Progenitor cell of endocrine pancreas (in vitro differentiated cells): ENCODE measurements around the gene EMID1. TPM values are rescaled to one million over a fixed set of nuclear protein-coding genes. Genes with fewer than 3 reads are reported as not detected.

Experiments
- DNase-seq: peaks from one replicate; pipeline ENCODE4 v3.0.0; 2021; ENCODE audit warnings: low spot score; ENCODE audit not compliant: unreplicated experiment
- H3K27ac Mint-ChIP-seq: 2 replicates; pipeline ENCODE4 v1.8.0; 2021; ENCODE audit warnings: mild to moderate bottlenecking, moderate library complexity, mixed read lengths
- H3K27me3 Mint-ChIP-seq: 2 replicates; pipeline ENCODE4 v1.8.0; 2021; ENCODE audit warnings: mixed read lengths
- H3K36me3 Mint-ChIP-seq: 2 replicates; pipeline ENCODE4 v1.8.0; 2022; ENCODE audit warnings: mixed read lengths; ENCODE audit not compliant: insufficient read depth
- H3K4me1 Mint-ChIP-seq: 2 replicates; pipeline ENCODE4 v1.8.0; 2021; ENCODE audit warnings: low read depth, mixed read lengths
- H3K4me3 Mint-ChIP-seq: 2 replicates; pipeline ENCODE4 v1.8.0; 2021; ENCODE audit warnings: low read depth, mild to moderate bottlenecking, moderate library complexity, mixed read lengths
- H3K9me3 Mint-ChIP-seq: 2 replicates; pipeline ENCODE4 v1.8.0; 2021; ENCODE audit warnings: low read depth, mixed read lengths
- CTCF ChIP-seq: fragments of 200-600 bp; sonication (generic); IDR thresholded peaks from one replicate; pipeline ENCODE4 v1.5.0; 2021; ENCODE audit warnings: antibody characterized with exemption, mild to moderate bottlenecking; ENCODE audit not compliant: unreplicated experiment
- total RNA-seq: library from RNA; stranded (reverse); gene quantifications from 2 replicates; pipeline ENCODE4 v1.2.1, GENCODE V29; 2021

The EMID1 gene
- total RNA-seq, 1 donor from 2014 or later: 18.9 TPM

DNA sequence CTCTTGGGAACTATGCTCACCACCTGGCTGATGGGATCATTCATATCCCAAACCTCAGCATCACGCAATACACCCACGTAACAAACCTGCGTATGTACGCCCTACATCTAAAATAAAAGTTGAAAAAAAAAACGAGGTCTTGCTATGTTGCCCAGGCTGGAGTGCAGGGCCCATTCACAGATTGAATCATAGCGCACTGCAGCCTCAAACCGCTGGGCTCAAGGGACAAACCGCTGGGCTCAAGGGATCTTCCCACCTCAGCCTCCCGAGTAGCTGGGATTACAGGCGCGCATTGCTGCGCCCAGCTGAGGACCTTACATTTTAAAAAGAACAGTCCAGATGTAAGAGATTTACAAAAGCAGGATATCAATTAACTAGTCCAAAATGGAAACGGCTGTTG lies 41.9 kb upstream of the EMID1 start:
- no peak for TF ChIP-seq CTCF
- Mint-ChIP-seq H3K4me3 (no peak overlapping the region), H3K9me3 (no peaks in the 10 kb centered on the region), H3K4me1 (no peaks in the 10 kb centered on the region), H3K27ac (no peak overlapping the region), H3K27me3 (peaks cover 7% of the 10 kb centered on the region), H3K36me3 (no peaks in the 10 kb centered on the region)
- DNase-seq: no peak

DNA sequence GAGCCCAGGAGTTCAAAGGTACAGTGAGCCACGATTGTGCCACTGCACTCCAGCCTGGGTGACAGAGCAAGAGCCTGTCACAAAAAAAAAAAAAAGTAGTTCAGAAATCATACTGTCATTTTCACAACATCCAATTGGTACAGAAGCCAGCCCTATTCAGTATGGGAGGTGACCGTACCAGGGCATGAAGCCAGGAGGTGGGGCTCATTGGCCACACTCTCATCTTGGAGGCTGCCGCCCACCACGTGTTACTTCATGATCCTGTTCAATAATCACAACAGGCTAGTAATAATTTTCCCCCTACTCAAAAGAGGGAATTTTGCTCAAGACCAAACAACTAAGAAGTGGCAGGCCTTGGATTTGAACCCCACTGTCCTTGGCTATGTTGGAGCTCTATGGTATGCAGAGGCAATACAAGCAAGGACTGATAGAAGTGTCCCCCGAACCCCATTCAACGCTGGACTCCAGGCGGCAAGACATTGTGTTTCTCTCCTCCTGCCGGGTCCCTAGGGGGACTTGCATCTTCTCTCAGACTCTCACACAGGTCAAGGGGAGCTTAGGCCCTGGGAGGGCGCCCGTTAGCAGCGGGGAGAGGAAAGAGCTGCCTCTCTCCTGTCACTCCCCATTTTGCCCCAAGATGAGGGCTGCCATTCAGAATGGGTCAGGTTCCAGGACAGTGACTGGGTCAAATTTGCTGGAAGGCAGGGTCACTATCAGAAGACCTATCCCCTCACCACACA lies 40.2 kb upstream of the EMID1 start:
- no peaks in the 10 kb centered on the region for H3K36me3 Mint-ChIP-seq
- no peak for TF ChIP-seq CTCF
- H3K9me3 Mint-ChIP-seq: no peaks in the 10 kb centered on the region
- H3K4me1 Mint-ChIP-seq: no peaks in the 10 kb centered on the region
- H3K27ac Mint-ChIP-seq: no peak overlapping the region
- DNase-seq: no peak
- peaks cover 13% of the 10 kb centered on the region for H3K27me3 Mint-ChIP-seq
- no peak overlapping the region for H3K4me3 Mint-ChIP-seq

DNA sequence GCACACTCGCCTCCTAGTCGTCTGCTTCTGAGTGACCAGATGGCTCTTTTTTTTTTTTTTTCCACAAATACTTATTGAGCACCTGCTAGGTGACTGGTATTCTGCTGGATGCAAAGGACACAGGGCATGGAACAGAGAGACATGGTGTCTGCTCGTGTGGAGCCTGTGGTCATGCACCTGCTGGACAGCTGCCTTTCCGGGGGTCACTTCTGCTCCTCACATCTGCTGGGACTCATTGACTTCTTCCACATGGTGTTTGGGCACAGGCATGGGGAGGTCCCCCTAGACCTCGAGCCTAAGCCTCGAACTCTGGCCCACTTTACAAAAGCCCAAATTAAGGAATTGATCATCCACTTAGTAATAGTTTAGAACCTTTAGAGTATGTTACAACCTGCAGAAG lies 39.5 kb upstream of the EMID1 start:
- Mint-ChIP-seq H3K9me3 (no peaks in the 10 kb centered on the region), H3K27ac (no peak overlapping the region), H3K4me3 (no peak overlapping the region), H3K27me3 (peaks cover 15% of the 10 kb centered on the region), H3K36me3 (no peaks in the 10 kb centered on the region), H3K4me1 (no peaks in the 10 kb centered on the region)
- TF ChIP-seq CTCF: no peak
- DNase-seq: no peak

GRCh38 chr22:29167032-29167911 lies 38.4 kb upstream of the EMID1 start:
- no peak for TF ChIP-seq CTCF
- Mint-ChIP-seq H3K4me1 (no peaks in the 10 kb centered on the region), H3K4me3 (no peak overlapping the region), H3K27me3 (peaks cover 18% of the 10 kb centered on the region), H3K9me3 (no peaks in the 10 kb centered on the region), H3K27ac (no peak overlapping the region), H3K36me3 (no peaks in the 10 kb centered on the region)
- no peak for DNase-seq

DNA sequence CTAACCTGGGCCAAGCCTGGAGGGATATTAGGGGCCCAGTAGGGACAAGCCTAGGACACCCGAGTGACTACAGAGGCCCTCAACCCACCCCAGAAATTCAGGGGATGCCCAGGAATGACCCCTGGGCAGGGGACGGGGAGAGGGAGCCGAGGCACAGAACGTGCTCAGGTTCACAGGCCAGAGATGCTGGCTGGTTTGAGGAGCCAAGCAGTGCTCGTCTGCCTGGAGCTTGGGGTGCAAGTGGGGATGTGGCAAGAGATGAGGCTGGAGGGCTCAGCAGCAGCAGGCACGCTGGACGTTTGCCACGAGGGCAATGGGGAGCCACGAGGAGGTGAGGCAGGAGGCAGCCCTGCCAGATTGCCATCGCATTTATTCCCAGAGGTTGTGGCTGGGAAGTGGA lies 34.0 kb upstream of the EMID1 start:
- H3K4me3 Mint-ChIP-seq: no peak overlapping the region
- TF ChIP-seq CTCF: no peak
- peaks cover 15% of the 10 kb centered on the region for H3K27me3 Mint-ChIP-seq
- no peak overlapping the region for H3K27ac Mint-ChIP-seq
- no peak for DNase-seq
- no peaks in the 10 kb centered on the region for H3K4me1 Mint-ChIP-seq
- H3K9me3 Mint-ChIP-seq: peaks cover 16% of the 10 kb centered on the region
- peaks cover 2% of the 10 kb centered on the region for H3K36me3 Mint-ChIP-seq
